ENCODE data around the gene ACTR3.

DNA sequence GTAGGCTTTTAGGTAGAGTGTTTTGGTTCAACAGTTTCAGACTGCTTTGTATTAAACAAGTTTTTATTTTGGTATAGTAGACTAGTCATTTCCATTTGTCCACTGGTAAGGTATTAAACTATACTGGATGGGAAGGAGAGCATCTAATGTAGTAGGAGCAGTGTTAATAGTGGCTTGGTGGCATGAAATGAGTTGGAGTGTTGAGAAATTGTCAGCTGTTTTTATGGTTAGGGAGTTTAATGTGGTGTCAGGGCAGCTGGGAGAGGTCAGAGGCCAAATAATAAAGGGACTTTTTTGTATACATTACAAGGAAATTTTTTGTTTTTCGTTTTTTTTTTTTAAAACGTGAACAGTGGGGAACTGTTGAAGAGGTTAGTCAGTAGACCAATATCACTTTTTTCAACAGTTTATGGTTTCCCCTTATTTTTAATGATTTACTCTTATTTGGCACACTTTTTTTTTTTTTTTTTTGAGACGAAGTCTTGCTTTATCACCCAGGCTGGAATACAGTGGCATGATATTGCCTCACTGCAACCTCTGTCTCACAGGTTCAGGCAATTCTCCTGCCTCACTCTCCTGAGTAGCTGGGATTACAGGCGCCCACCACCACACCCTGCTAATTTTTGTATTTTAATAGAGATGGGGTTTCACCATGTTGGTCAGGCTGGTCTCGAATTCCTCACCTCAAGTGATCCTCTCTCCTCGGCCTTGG is 21.2 kb downstream of the ACTR3 start:
- TF ChIP-seq, protein P1, sequence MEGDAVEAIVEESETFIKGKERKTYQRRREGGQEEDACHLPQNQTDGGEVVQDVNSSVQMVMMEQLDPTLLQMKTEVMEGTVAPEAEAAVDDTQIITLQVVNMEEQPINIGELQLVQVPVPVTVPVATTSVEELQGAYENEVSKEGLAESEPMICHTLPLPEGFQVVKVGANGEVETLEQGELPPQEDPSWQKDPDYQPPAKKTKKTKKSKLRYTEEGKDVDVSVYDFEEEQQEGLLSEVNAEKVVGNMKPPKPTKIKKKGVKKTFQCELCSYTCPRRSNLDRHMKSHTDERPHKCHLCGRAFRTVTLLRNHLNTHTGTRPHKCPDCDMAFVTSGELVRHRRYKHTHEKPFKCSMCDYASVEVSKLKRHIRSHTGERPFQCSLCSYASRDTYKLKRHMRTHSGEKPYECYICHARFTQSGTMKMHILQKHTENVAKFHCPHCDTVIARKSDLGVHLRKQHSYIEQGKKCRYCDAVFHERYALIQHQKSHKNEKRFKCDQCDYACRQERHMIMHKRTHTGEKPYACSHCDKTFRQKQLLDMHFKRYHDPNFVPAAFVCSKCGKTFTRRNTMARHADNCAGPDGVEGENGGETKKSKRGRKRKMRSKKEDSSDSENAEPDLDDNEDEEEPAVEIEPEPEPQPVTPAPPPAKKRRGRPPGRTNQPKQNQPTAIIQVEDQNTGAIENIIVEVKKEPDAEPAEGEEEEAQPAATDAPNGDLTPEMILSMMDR (conservative IDR thresholded peaks at IDR 0.05; ENCODE audit: low read depth in 2 of 2), result no peak
- TF ChIP-seq CREB1 (CRISPR knock-in tag; IDR thresholded peaks at IDR 0.05; ENCODE audit: low read depth) (no peak), POLR2AphosphoS5 (IDR thresholded peaks at IDR 0.05; ENCODE audit: low read depth) (no peak), EZH2 (IDR thresholded peaks at IDR 0.05; ENCODE audit: low read depth, unreplicated experiment) (no peak), EZH2phosphoT487 (IDR thresholded peaks at IDR 0.05; ENCODE audit: unreplicated experiment) (no peak), ZNF114 (CRISPR knock-in tag; IDR thresholded peaks at IDR 0.05) (no peak)
- TF ChIP-seq, protein P2, sequence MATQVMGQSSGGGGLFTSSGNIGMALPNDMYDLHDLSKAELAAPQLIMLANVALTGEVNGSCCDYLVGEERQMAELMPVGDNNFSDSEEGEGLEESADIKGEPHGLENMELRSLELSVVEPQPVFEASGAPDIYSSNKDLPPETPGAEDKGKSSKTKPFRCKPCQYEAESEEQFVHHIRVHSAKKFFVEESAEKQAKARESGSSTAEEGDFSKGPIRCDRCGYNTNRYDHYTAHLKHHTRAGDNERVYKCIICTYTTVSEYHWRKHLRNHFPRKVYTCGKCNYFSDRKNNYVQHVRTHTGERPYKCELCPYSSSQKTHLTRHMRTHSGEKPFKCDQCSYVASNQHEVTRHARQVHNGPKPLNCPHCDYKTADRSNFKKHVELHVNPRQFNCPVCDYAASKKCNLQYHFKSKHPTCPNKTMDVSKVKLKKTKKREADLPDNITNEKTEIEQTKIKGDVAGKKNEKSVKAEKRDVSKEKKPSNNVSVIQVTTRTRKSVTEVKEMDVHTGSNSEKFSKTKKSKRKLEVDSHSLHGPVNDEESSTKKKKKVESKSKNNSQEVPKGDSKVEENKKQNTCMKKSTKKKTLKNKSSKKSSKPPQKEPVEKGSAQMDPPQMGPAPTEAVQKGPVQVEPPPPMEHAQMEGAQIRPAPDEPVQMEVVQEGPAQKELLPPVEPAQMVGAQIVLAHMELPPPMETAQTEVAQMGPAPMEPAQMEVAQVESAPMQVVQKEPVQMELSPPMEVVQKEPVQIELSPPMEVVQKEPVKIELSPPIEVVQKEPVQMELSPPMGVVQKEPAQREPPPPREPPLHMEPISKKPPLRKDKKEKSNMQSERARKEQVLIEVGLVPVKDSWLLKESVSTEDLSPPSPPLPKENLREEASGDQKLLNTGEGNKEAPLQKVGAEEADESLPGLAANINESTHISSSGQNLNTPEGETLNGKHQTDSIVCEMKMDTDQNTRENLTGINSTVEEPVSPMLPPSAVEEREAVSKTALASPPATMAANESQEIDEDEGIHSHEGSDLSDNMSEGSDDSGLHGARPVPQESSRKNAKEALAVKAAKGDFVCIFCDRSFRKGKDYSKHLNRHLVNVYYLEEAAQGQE (IDR thresholded peaks at IDR 0.05; ENCODE audit: unreplicated experiment), result no peak
- TF ChIP-seq, protein P3, sequence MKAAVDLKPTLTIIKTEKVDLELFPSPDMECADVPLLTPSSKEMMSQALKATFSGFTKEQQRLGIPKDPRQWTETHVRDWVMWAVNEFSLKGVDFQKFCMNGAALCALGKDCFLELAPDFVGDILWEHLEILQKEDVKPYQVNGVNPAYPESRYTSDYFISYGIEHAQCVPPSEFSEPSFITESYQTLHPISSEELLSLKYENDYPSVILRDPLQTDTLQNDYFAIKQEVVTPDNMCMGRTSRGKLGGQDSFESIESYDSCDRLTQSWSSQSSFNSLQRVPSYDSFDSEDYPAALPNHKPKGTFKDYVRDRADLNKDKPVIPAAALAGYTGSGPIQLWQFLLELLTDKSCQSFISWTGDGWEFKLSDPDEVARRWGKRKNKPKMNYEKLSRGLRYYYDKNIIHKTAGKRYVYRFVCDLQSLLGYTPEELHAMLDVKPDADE (IDR thresholded peaks at IDR 0.05), result no peak

All from GM23338 (cell line).